Loucy (cell line): ENCODE results near the gene IFT122.
"Not testable (repeated sequence)": the region's sequence is repeated elsewhere in the genome, so short reads cannot be mapped to it uniquely, and the experiment has no call there.

Source experiments
- EZH2phosphoT487 ChIP-seq: fragments of 200-600 bp; IDR thresholded peaks from 2 replicates; pipeline ENCODE4 v1.6.1; 2018; ENCODE audit warnings: antibody characterized with exemption, mild to moderate bottlenecking, moderate library complexity, borderline replicate concordance
- TF ChIP-seq, protein P1 (sequence below): fragments of 200-600 bp; sonication (generic); conservative IDR thresholded peaks from 2 replicates; pipeline ENCODE4 v1.5.1; 2014; ENCODE audit warnings: mild to moderate bottlenecking, antibody characterized with exemption, low read length

DNA sequence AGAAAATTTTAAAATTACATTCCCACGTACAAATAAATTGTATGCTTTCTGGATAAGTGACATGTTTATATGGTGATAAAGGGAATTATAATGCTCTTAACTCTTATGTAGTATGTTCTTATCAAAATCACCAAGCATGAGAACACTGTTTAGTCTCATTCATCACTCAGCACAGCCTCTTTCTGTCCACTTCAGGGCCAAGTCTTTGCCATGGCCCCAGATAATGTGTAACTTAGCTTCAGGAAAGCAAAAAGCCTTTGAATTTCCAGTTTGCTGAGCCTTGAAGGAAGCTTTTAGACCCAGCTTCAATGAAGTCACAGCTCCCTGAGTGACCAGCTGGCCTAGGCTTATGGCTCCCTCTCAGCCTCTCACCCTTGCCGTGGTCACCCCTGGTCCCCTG, 57.9 kb downstream of the IFT122 start:
- TF ChIP-seq, protein P1, sequence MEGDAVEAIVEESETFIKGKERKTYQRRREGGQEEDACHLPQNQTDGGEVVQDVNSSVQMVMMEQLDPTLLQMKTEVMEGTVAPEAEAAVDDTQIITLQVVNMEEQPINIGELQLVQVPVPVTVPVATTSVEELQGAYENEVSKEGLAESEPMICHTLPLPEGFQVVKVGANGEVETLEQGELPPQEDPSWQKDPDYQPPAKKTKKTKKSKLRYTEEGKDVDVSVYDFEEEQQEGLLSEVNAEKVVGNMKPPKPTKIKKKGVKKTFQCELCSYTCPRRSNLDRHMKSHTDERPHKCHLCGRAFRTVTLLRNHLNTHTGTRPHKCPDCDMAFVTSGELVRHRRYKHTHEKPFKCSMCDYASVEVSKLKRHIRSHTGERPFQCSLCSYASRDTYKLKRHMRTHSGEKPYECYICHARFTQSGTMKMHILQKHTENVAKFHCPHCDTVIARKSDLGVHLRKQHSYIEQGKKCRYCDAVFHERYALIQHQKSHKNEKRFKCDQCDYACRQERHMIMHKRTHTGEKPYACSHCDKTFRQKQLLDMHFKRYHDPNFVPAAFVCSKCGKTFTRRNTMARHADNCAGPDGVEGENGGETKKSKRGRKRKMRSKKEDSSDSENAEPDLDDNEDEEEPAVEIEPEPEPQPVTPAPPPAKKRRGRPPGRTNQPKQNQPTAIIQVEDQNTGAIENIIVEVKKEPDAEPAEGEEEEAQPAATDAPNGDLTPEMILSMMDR: not testable (repeated sequence)
- TF ChIP-seq EZH2phosphoT487: not testable (repeated sequence)
